OCI-LY1 (cell line): ENCODE results near the gene ALDH3A1.

Experiments used
- H2AFZ ChIP-seq: fragments of 200-600 bp; sonication (generic), shearing (Covaris generic); 2 replicates; pipeline ENCODE4 v1.6.0; 2014; ENCODE audit warnings: antibody characterized with exemption, mild to moderate bottlenecking, low read length
- H3F3A ChIP-seq: fragments of 200-600 bp; sonication (generic), shearing (Covaris generic); 2 replicates; pipeline ENCODE4 v1.6.0; 2014; ENCODE audit warnings: mild to moderate bottlenecking, antibody characterized with exemption, low read length, moderate library complexity; ENCODE audit not compliant: insufficient read depth
- H3K27ac ChIP-seq: fragments of 200-600 bp; sonication (generic); 2 replicates; pipeline ENCODE4 v1.5.1; 2014; ENCODE audit warnings: low read length, mixed run types, mild to moderate bottlenecking, low read depth; ENCODE audit not compliant: poor library complexity, severe bottlenecking
- H3K27me3 ChIP-seq: fragments of 200-600 bp; sonication (generic); 2 replicates; pipeline ENCODE4 v1.6.0; 2014; ENCODE audit warnings: antibody characterized with exemption, mild to moderate bottlenecking, low read length, moderate library complexity; ENCODE audit not compliant: insufficient read depth
- H3K36me3 ChIP-seq: fragments of 200-600 bp; sonication (generic); 2 replicates; pipeline ENCODE4 v1.6.1; 2014; ENCODE audit warnings: mild to moderate bottlenecking, antibody characterized with exemption, low read length, moderate library complexity, mixed read lengths; ENCODE audit not compliant: insufficient read depth
- H3K4me1 ChIP-seq: fragments of 200-600 bp; sonication (generic); 2 replicates; pipeline ENCODE4 v1.5.1; 2014; ENCODE audit warnings: mild to moderate bottlenecking, low read length, moderate library complexity; ENCODE audit not compliant: insufficient read depth, severe bottlenecking
- H3K4me2 ChIP-seq: fragments of 200-600 bp; sonication (generic), shearing (Covaris generic); 2 replicates; pipeline ENCODE4 v1.6.1; 2014; ENCODE audit warnings: low read length
- H3K4me3 ChIP-seq: fragments of 200-600 bp; sonication (generic); 2 replicates; pipeline ENCODE4 v1.5.1; 2014; ENCODE audit warnings: low read length, low read depth, mild to moderate bottlenecking, mixed read lengths; ENCODE audit not compliant: poor library complexity, severe bottlenecking
- H3K79me2 ChIP-seq: fragments of 200-600 bp; shearing (Covaris generic); 2 replicates; pipeline ENCODE4 v1.6.1; 2016; ENCODE audit warnings: mixed run types, low read length, mixed read lengths; ENCODE audit not compliant: insufficient read depth
- H3K9ac ChIP-seq: fragments of 200-600 bp; sonication (generic), shearing (Covaris generic); 2 replicates; pipeline ENCODE4 v1.6.1; 2014; ENCODE audit warnings: mild to moderate bottlenecking, low read length, mixed read lengths
- H3K9me2 ChIP-seq: fragments of 200-600 bp; sonication (generic), shearing (Covaris generic); 2 replicates; pipeline ENCODE4 v1.6.1; 2014; ENCODE audit warnings: low read depth, mild to moderate bottlenecking, low read length, mixed read lengths
- H3K9me3 ChIP-seq: fragments of 200-600 bp; shearing (Covaris generic); 2 replicates; pipeline ENCODE4 v1.6.1; 2014; ENCODE audit warnings: low read length, mixed read lengths
- H4K20me1 ChIP-seq: fragments of 200-600 bp; sonication (generic), shearing (Covaris generic); 2 replicates; pipeline ENCODE4 v1.6.0; 2016; ENCODE audit warnings: mild to moderate bottlenecking, low read length; ENCODE audit not compliant: insufficient read depth
- EZH2 ChIP-seq: fragments of 200-600 bp; sonication (generic), shearing (Covaris generic); IDR thresholded peaks from 2 replicates; pipeline ENCODE4 v1.8.0; 2017; ENCODE audit warnings: borderline replicate concordance, mixed run types, mild to moderate bottlenecking, antibody characterized with exemption, low read length, moderate library complexity, mixed read lengths
- TF ChIP-seq, protein P1 (sequence below): fragments of 200-600 bp; sonication (generic), shearing (Covaris generic); IDR thresholded peaks from 2 replicates; pipeline ENCODE4 v1.5.1; 2017; ENCODE audit warnings: mild to moderate bottlenecking, antibody characterized with exemption, low read length, moderate library complexity, mixed read lengths

ALDH3A1 gene

DNA sequence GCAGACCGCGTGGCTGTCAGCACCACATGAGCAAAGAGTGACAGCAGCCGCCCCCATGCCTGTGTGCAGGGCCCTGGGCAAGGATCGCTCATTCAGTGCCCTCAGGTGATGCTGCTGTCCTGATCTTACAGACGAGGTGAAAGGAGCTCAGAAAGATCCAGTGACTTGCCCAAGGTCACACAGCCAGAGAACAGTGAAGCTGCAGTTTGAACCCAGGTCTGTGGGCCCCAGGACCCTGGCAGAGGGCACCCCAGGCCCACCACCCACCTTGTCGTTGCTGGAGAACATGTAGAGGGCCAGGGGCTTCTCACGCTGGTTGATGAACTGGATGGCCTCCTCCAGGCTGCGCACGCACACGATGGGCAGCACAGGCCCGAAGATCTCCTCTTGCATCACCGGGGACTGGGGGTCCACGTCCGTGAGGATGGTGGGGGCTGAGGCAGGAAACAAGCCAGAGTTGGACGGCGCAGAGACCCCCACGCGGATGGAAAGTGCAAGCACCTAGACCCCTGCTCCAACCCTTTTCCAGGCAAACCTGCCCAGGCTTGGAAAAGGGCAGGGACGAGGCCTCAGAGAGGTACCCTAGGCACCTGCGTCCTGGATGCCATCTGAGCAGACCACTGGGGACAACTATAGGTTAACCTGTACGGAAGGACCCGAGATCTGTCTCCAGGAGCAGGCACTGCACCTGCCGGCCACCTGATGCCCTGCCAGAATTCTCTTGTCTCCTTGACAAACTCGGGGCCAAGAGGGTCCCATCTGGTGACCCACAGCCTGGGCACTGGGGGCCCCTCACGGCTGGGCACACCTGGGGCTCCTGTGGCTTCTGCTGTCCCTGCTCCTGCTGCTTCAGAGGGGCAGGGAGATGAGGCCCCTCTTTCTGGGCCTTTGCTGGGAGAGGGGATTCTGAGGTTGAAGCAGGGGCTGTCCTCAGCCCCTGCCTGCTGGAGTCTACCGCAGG is 8.6 kb downstream of the ALDH3A1 start:
- no peak overlapping the region for H3K27ac ChIP-seq
- H3K27me3 ChIP-seq = no peaks in the 10 kb centered on the region
- no peaks in the 10 kb centered on the region for H3K4me1 ChIP-seq
- TF ChIP-seq, protein P1, sequence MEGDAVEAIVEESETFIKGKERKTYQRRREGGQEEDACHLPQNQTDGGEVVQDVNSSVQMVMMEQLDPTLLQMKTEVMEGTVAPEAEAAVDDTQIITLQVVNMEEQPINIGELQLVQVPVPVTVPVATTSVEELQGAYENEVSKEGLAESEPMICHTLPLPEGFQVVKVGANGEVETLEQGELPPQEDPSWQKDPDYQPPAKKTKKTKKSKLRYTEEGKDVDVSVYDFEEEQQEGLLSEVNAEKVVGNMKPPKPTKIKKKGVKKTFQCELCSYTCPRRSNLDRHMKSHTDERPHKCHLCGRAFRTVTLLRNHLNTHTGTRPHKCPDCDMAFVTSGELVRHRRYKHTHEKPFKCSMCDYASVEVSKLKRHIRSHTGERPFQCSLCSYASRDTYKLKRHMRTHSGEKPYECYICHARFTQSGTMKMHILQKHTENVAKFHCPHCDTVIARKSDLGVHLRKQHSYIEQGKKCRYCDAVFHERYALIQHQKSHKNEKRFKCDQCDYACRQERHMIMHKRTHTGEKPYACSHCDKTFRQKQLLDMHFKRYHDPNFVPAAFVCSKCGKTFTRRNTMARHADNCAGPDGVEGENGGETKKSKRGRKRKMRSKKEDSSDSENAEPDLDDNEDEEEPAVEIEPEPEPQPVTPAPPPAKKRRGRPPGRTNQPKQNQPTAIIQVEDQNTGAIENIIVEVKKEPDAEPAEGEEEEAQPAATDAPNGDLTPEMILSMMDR = no peak
- no peak for TF ChIP-seq EZH2
- H3F3A ChIP-seq = no peaks in the 10 kb centered on the region
- no peaks in the 10 kb centered on the region for H3K9me2 ChIP-seq
- no peak overlapping the region for H3K4me2 ChIP-seq
- no peaks in the 10 kb centered on the region for H3K36me3 ChIP-seq
- H4K20me1 ChIP-seq = no peaks in the 10 kb centered on the region
- no peaks in the 10 kb centered on the region for H3K79me2 ChIP-seq
- H3K9me3 ChIP-seq = no peaks in the 10 kb centered on the region
- no peak overlapping the region for H3K9ac ChIP-seq
- no peak overlapping the region for H3K4me3 ChIP-seq
- no peak overlapping the region for H2AFZ ChIP-seq

DNA sequence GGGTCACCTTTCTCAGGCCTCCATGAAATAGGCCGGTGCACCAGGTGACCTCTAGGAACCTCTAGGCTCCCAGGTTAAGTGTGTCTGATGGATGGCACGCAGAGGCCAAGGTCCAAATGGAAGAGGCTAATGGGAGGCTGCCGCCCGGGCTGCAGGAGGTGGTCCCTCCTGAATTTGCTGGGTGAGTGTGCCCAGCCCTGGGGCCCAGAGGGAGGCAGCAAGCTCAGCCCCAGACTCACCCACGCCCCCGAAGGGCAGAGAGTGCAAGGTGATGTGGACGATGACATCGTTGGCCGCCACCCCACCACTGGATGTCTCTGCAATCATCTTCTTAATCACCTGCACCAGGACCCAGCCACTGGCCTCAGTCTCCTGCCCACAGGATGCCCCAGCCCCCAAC is 9.3 kb downstream of the ALDH3A1 start:
- Histone ChIP-seq H4K20me1 (no peaks in the 10 kb centered on the region), H3F3A (no peaks in the 10 kb centered on the region), H3K4me3 (no peak overlapping the region), H3K9ac (no peak overlapping the region), H3K4me2 (no peak overlapping the region), H3K9me3 (no peaks in the 10 kb centered on the region), H3K27me3 (no peaks in the 10 kb centered on the region), H3K27ac (no peak overlapping the region), H3K79me2 (no peaks in the 10 kb centered on the region), H3K9me2 (no peaks in the 10 kb centered on the region), H3K36me3 (no peaks in the 10 kb centered on the region), H2AFZ (no peak overlapping the region), H3K4me1 (no peaks in the 10 kb centered on the region)
- TF ChIP-seq, protein P1 = no peak
- no peak for TF ChIP-seq EZH2

- TF ChIP-seq, protein P1 = no peak
- no peak for TF ChIP-seq EZH2
- H3K79me2 ChIP-seq = no peaks in the 10 kb centered on the region
- H3K9me2 ChIP-seq = no peaks in the 10 kb centered on the region
- H3K4me2 ChIP-seq = no peak overlapping the region
- no peak overlapping the region for H3K9ac ChIP-seq
- no peaks in the 10 kb centered on the region for H3K27me3 ChIP-seq
- H3K9me3 ChIP-seq = no peaks in the 10 kb centered on the region
- no peak overlapping the region for H3K27ac ChIP-seq
- no peaks in the 10 kb centered on the region for H3F3A ChIP-seq
- no peak overlapping the region for H2AFZ ChIP-seq
- H3K4me1 ChIP-seq = no peaks in the 10 kb centered on the region
- H4K20me1 ChIP-seq = no peaks in the 10 kb centered on the region
- no peak overlapping the region for H3K4me3 ChIP-seq
- no peaks in the 10 kb centered on the region for H3K36me3 ChIP-seq
Observed at GRCh38 chr17:19738073-19738449, 10.0 kb downstream of the ALDH3A1 start.
